ENCODE results near the gene GALNT2. TPM values are rescaled to one million over a fixed set of nuclear protein-coding genes. Genes with fewer than 3 reads are reported as not detected.

Gene GALNT2
- total RNA-seq, 1 experiment from 2014 or later = 114 TPM

GRCh38 chr1:230322967-230323547 lies 256.0 kb downstream of the GALNT2 start:
- no peak for TF ChIP-seq CTCF (IDR thresholded peaks at IDR 0.05; ENCODE audit: unreplicated experiment)
- peaks cover 14% of the 10 kb centered on the region for H3K4me1 Mint-ChIP-seq (ENCODE audit: insufficient read depth, unreplicated experiment)
- no TSS peak for BruUV-seq (replicated peaks)
- H3K27ac Mint-ChIP-seq (ENCODE audit: low read depth, unreplicated experiment) = no peak overlapping the region
- no peak overlapping the region for H3K4me3 Mint-ChIP-seq (ENCODE audit: unreplicated experiment)
- ChIA-PET CTCF (interaction anchor here (0.8 to 1.4 kb wide), 3 partner anchors 13 to 99 kb away, joined by 3 read pairs; no protein-coding TSS in a partner anchor), POLR2A (interaction anchor here (1.2 kb wide), 1 partner anchor 10 kb away, joined by 3 read pairs; no protein-coding TSS in a partner anchor)
- no peaks in the 10 kb centered on the region for H3K27me3 Mint-ChIP-seq (ENCODE audit: insufficient read depth, unreplicated experiment)
- H3K36me3 Mint-ChIP-seq (ENCODE audit: insufficient read depth, unreplicated experiment) = no peaks in the 10 kb centered on the region
- no peaks in the 10 kb centered on the region for H3K9me3 Mint-ChIP-seq (ENCODE audit: unreplicated experiment)
- intact Hi-C loops (cut with micrococcal nuclease) = no loop called here
- DNase-seq (ENCODE audit: unreplicated experiment) = no peak

GRCh38 chr1:230323686-230324085 lies 256.6 kb downstream of the GALNT2 start:
- no peaks in the 10 kb centered on the region for H3K36me3 Mint-ChIP-seq (ENCODE audit: insufficient read depth, unreplicated experiment)
- no peak for DNase-seq (ENCODE audit: unreplicated experiment)
- POLR2A ChIA-PET = interaction anchor here (1.2 kb wide), 1 partner anchor 10 kb away, joined by 3 read pairs; no protein-coding TSS in a partner anchor
- CTCF ChIA-PET = interaction anchor here (0.7 to 1.4 kb wide), 4 partner anchors 14 to 664 kb away, joined by 3 read pairs; no protein-coding TSS in a partner anchor
- H3K27me3 Mint-ChIP-seq (ENCODE audit: insufficient read depth, unreplicated experiment) = no peaks in the 10 kb centered on the region
- H3K4me3 Mint-ChIP-seq (ENCODE audit: unreplicated experiment) = no peak overlapping the region
- peaks cover 20% of the 10 kb centered on the region for H3K4me1 Mint-ChIP-seq (ENCODE audit: insufficient read depth, unreplicated experiment)
- no peak overlapping the region for H3K27ac Mint-ChIP-seq (ENCODE audit: low read depth, unreplicated experiment)
- no peak for TF ChIP-seq CTCF (IDR thresholded peaks at IDR 0.05; ENCODE audit: unreplicated experiment)
- BruUV-seq (replicated peaks) = no TSS peak
- no peaks in the 10 kb centered on the region for H3K9me3 Mint-ChIP-seq (ENCODE audit: unreplicated experiment)
- intact Hi-C loops (cut with micrococcal nuclease) = no loop called here

GRCh38 chr1:230326971-230327891 lies 260.2 kb downstream of the GALNT2 start:
- intact Hi-C loops (cut with micrococcal nuclease) = loop anchor here (5.0 kb wide), 2 partner anchors 40 to 100 kb away; partner anchors contain the start of gene PGBD5
- Mint-ChIP-seq H3K4me3 (ENCODE audit: unreplicated experiment) (peak overlapping the region; percentile 50), H3K9me3 (ENCODE audit: unreplicated experiment) (no peaks in the 10 kb centered on the region), H3K36me3 (ENCODE audit: insufficient read depth, unreplicated experiment) (no peaks in the 10 kb centered on the region), H3K4me1 (ENCODE audit: insufficient read depth, unreplicated experiment) (peaks cover 23% of the 10 kb centered on the region), H3K27ac (ENCODE audit: low read depth, unreplicated experiment) (peak overlapping the region; percentile 55), H3K27me3 (ENCODE audit: insufficient read depth, unreplicated experiment) (no peaks in the 10 kb centered on the region)
- peak; percentile 82 for DNase-seq (ENCODE audit: unreplicated experiment)
- TF ChIP-seq CTCF (IDR thresholded peaks at IDR 0.05; ENCODE audit: unreplicated experiment) = no peak
- TSS peak; percentile 60 for BruUV-seq (replicated peaks)
- ChIA-PET POLR2A (interaction anchor here (0.5 to 2.0 kb wide), 9 partner anchors 15 to 700 kb away, joined by 3 to 9 read pairs (median 4); partner anchors contain the start of genes ARV1, PGBD5 and TTC13), CTCF (interaction anchor here (0.6 to 1.2 kb wide), 5 partner anchors 13 to 455 kb away, joined by 4 to 5 read pairs (median 4); no protein-coding TSS in a partner anchor)

- no peak for TF ChIP-seq CTCF (IDR thresholded peaks at IDR 0.05; ENCODE audit: unreplicated experiment)
- Mint-ChIP-seq H3K36me3 (ENCODE audit: insufficient read depth, unreplicated experiment) (no peaks in the 10 kb centered on the region), H3K9me3 (ENCODE audit: unreplicated experiment) (no peaks in the 10 kb centered on the region), H3K27ac (ENCODE audit: low read depth, unreplicated experiment) (peak overlapping the region; percentile 55), H3K4me3 (ENCODE audit: unreplicated experiment) (peak overlapping the region; percentile 50), H3K27me3 (ENCODE audit: insufficient read depth, unreplicated experiment) (no peaks in the 10 kb centered on the region), H3K4me1 (ENCODE audit: insufficient read depth, unreplicated experiment) (peaks cover 23% of the 10 kb centered on the region)
- ChIA-PET POLR2A (interaction anchor here (0.5 to 2.0 kb wide), 13 partner anchors 14 to 701 kb away, joined by 3 to 9 read pairs (median 3); partner anchors contain the start of genes ARV1, PGBD5 and TTC13), CTCF (interaction anchor here (0.6 to 1.2 kb wide), 7 partner anchors 16 to 1066 kb away, joined by 3 to 5 read pairs (median 4); no protein-coding TSS in a partner anchor)
- BruUV-seq (replicated peaks) = no TSS peak
- DNase-seq (ENCODE audit: unreplicated experiment) = peak; percentile 95
- intact Hi-C loops (cut with micrococcal nuclease) = loop anchor here (5.0 kb wide), 2 partner anchors 39 to 99 kb away; partner anchors contain the start of gene PGBD5
Observed at GRCh38 chr1:230327892-230328284, 260.9 kb downstream of the GALNT2 start.
